ENCODE measurements around the gene LDLRAD3.
A peak's percentile ranks its signal among the peaks of the same experiment; 100 is the strongest.

LDLRAD3 gene

DNA sequence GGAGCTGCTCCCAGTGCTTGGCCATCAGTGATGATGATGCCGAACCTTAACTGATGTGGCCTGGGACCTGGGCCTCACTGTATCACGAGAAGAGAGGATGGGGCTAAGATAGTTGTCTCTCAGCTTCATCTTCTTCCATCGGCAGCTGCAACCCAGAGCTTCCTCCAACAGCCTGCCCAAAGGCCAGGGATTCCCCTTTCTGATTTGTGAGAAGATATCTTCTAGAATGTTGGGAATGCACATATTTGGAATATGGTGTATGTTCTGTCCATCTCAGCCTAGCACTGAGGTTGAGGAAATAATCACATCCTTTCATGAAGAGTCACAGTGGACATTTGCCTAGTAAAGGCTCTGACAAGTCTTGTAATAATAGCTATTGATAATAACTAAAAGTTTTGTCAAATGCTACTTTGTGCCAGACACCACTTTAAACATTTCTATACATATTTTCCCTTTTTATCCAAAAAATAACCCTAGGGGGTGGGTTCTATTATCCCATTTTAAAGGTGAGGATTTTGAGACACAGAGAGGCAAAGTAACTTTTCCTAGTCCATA, 272.3 kb downstream of the LDLRAD3 start:
- TF ChIP-seq, protein P1, sequence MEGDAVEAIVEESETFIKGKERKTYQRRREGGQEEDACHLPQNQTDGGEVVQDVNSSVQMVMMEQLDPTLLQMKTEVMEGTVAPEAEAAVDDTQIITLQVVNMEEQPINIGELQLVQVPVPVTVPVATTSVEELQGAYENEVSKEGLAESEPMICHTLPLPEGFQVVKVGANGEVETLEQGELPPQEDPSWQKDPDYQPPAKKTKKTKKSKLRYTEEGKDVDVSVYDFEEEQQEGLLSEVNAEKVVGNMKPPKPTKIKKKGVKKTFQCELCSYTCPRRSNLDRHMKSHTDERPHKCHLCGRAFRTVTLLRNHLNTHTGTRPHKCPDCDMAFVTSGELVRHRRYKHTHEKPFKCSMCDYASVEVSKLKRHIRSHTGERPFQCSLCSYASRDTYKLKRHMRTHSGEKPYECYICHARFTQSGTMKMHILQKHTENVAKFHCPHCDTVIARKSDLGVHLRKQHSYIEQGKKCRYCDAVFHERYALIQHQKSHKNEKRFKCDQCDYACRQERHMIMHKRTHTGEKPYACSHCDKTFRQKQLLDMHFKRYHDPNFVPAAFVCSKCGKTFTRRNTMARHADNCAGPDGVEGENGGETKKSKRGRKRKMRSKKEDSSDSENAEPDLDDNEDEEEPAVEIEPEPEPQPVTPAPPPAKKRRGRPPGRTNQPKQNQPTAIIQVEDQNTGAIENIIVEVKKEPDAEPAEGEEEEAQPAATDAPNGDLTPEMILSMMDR (IDR thresholded peaks at IDR 0.05; ENCODE audit: unreplicated experiment in 3 of 3) = no peak
- Mint-ChIP-seq H3K4me1 (peaks cover 48% of the 10 kb centered on the region), H3K27me3 (ENCODE audit: low read depth) (no peaks in the 10 kb centered on the region), H3K9me3 (peaks cover 11% of the 10 kb centered on the region), H3K36me3 (ENCODE audit: low read depth) (peaks cover 21% of the 10 kb centered on the region), H3K27ac (peak overlapping the region; percentile 72 to 91 (median 88)), H3K4me3 (no peak overlapping the region)

DNA sequence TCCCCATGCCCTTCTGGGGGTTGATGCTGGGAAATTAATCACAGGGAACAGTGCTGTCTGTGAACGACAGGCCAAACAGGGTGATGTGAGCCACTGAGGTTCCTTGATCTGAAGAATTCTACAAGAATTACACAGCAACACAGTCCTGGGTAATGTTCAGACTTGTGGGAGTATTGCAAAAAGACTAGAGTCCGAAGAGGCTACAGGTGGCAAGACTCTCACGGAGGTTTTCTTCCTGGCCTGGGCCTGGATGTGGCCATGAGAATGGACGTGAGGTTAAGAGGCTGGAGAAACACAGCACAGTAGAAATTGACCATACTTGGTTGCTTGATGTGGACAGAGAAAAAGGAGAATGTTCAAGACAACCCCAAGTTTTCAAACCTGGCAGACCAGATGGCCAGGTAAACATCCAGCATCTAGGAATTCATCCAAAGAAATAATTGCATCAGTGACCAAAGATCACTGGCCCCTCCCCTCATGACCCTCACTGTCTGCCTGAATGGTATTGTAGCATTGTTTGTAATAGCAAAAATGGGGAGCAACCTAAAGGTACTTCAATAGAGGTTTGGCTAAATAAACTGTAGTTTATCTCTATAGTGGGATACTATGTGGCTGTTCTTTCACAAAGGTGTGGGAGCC, 274.5 kb downstream of the LDLRAD3 start:
- Mint-ChIP-seq H3K4me3 (no peak overlapping the region), H3K4me1 (peaks cover 37% of the 10 kb centered on the region), H3K27me3 (ENCODE audit: low read depth) (no peaks in the 10 kb centered on the region), H3K27ac (no peak overlapping the region), H3K36me3 (ENCODE audit: low read depth) (peaks cover 21% of the 10 kb centered on the region), H3K9me3 (peaks cover 11% of the 10 kb centered on the region)
- TF ChIP-seq, protein P1 (IDR thresholded peaks at IDR 0.05; ENCODE audit: unreplicated experiment in 3 of 3) = no peak

DNA sequence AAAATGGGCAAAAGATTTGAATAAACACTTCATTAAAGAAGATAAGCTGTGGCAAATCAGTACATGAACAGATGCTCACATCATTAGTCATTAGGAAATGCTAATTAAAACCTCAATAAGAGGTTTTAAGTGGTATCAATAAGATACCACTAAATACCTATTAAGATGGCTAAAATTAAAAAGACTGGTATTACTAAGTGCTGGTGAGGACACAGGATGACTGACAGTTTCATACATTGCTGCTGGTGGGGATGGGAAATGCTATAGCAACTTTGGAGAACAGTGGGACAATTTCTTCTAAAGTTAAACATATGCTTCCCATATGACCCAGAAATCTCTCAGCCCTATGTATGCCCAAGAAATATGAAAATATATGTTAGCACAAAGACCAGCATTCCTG, 276.1 kb downstream of the LDLRAD3 start:
- Mint-ChIP-seq H3K9me3 (peaks cover 11% of the 10 kb centered on the region), H3K4me1 (peaks cover 22% of the 10 kb centered on the region), H3K36me3 (ENCODE audit: low read depth) (peaks cover 21% of the 10 kb centered on the region), H3K27me3 (ENCODE audit: low read depth) (no peaks in the 10 kb centered on the region), H3K4me3 (no peak overlapping the region), H3K27ac (no peak overlapping the region)
- TF ChIP-seq, protein P1 (IDR thresholded peaks at IDR 0.05; ENCODE audit: unreplicated experiment in 3 of 3) = no peak

DNA sequence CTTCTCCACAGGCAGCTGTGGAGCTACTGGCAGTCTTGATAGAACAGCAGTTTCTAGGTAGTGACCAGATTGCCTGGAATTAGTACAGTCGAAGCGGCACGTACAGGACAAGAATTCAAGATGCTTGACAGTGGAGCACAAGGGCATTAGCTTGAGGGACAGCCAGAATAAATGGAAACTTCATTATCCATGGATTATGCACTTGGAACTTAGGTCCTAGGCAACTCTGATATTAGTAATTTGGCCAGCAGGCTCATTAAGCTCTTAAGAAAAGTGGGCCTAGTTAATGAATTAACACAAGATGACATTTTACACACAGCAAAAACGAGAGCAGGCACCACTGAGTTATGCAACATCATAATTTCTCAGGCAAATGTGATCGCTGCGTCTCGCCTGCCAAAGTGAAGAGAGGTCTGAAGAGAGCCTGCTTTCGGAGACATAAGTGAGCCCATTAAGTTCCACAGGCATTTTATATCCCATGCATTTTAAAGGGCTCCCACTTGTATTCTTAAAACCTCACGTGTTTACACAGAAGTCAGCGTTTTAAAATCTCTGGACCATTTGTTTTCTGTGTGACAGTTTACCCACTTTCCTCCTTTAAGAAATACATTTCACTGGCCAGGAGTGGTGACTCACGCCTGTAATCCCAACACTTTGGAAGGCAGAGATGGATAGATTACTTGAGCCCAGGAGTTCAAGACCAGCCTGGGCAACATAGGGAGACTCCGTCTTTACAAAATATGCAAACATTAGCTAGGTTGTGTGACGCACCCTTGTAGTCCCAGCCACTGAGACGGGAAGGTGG, 279.2 kb downstream of the LDLRAD3 start:
- Mint-ChIP-seq H3K4me1 (peaks cover 13% of the 10 kb centered on the region), H3K9me3 (peaks cover 11% of the 10 kb centered on the region), H3K27ac (peak overlapping the region; percentile 67 to 83 (median 82)), H3K36me3 (ENCODE audit: low read depth) (peaks cover 33% of the 10 kb centered on the region), H3K27me3 (ENCODE audit: low read depth) (no peaks in the 10 kb centered on the region), H3K4me3 (no peak overlapping the region)
- TF ChIP-seq, protein P1 (IDR thresholded peaks at IDR 0.05; ENCODE audit: unreplicated experiment in 3 of 3) = no peak

DNA sequence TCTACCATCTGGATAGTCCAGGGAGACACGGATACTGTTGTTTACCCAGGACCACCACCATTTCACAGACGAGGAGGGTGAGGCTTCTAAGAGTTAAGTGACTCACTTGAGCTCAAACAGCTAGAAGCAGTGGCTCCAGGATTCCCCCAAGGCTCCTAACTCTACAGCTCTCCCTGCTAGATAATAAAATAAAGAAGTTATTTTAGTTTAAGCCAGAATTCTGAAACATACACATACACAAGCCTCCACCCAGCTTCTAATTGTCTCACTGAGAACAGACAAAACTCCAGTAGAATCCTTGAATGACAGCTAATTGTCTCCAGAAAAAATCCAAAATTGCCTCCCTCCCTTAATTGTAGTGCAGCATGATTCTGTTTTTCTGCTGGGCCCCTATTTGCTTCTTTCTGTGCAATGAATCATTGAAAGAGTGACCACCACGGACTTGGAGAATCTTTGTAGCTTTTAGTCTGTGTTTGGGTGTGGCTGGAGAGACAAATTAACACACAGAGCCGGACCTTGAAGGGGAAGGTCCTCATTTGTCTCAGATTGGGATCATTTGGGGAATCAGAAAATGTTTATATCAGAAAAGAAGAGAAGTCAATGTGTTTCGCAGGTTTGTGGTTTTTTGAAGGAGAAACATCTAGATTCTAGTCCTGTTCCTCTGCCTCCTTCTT, 280.5 kb downstream of the LDLRAD3 start:
- peaks cover 10% of the 10 kb centered on the region for H3K9me3 Mint-ChIP-seq
- H3K27ac Mint-ChIP-seq = peak overlapping the region in 1 of 3 experiments; percentile 36
- H3K36me3 Mint-ChIP-seq (ENCODE audit: low read depth) = peaks cover 30% of the 10 kb centered on the region
- no peak overlapping the region for H3K4me3 Mint-ChIP-seq
- H3K4me1 Mint-ChIP-seq = peaks cover 16% of the 10 kb centered on the region
- no peaks in the 10 kb centered on the region for H3K27me3 Mint-ChIP-seq (ENCODE audit: low read depth)
- TF ChIP-seq, protein P1 (IDR thresholded peaks at IDR 0.05; ENCODE audit: unreplicated experiment in 3 of 3) = no peak

Data from nephron (organoid).